ENCODE measurements around the gene MCUB. TPM values are rescaled to one million over a fixed set of nuclear protein-coding genes. Genes with fewer than 3 reads are reported as not detected.

MCUB gene
- total and polyA plus RNA-seq, 12 donors, result 1.7 to 12.6 (median 3.5) TPM

DNA sequence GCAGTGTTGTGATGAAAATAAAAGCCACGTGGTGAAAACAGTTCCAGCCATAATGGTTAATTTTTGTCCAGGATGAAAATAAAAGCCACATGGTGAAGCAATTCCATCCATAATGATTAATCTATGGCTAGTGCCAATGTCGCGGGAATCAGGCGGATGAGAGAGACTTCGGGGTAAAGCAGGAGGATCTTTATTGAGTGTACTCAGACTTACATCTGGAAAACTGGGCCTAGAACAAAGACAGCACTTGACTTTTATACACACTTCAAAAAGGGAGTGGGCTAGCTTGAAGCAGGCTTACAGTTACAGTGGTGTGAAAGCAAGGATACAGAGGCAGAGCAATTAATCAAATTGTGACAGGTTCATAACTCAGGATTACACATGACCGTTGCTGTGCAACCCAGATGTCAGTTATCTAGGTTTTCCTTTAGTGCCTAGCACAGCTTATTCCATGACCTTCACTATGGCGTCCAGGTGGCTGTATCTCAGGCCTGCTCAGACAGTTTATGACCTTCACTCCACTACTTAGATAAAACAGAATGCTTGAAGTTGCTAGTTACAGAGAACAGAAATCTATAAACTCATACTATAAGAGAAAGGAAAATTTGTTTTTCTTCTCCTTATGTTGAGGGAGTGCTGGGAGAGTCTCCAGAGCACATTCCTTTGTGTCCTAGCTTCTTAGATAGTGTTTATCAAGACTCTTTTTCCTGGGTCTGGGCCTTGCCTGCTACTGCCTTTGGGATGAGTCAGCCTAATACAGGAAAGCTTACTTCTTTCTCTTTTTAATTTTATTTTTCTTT, 175.7 kb downstream of the MCUB start:
- DNase-seq (no peak), ATAC-seq (peak in 3 of 8 donors; percentile 48 to 85 (median 58))
- Histone ChIP-seq H3K36me3 (peaks cover 0 to under 1% (median 0%) of the 10 kb centered on the region in 9 donors), H3K27me3 (no peaks in the 10 kb centered on the region), H3K9me3 (no peaks in the 10 kb centered on the region), H3K4me1 (peaks cover 0 to 2% (median 0%) of the 10 kb centered on the region in 9 donors), H3K27ac (no peak overlapping the region), H3K4me3 (no peak overlapping the region)
- TF ChIP-seq, protein P1, sequence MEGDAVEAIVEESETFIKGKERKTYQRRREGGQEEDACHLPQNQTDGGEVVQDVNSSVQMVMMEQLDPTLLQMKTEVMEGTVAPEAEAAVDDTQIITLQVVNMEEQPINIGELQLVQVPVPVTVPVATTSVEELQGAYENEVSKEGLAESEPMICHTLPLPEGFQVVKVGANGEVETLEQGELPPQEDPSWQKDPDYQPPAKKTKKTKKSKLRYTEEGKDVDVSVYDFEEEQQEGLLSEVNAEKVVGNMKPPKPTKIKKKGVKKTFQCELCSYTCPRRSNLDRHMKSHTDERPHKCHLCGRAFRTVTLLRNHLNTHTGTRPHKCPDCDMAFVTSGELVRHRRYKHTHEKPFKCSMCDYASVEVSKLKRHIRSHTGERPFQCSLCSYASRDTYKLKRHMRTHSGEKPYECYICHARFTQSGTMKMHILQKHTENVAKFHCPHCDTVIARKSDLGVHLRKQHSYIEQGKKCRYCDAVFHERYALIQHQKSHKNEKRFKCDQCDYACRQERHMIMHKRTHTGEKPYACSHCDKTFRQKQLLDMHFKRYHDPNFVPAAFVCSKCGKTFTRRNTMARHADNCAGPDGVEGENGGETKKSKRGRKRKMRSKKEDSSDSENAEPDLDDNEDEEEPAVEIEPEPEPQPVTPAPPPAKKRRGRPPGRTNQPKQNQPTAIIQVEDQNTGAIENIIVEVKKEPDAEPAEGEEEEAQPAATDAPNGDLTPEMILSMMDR (IDR thresholded peaks at IDR 0.05), result no peak
- whole genome bisulfite sequencing, 2 donors, result 66 to 71% methylated on average over 7 of the region's 7 CpGs
- intact Hi-C loops (cut with DNase I), result loop anchor here in 1 of 10 donors (10.0 kb wide), 1 partner anchor 301 kb away; the partner anchor contains the start of gene SEC24B

Other genes with a start within 250 kb of the MCUB start
- 10 to 100 TPM; 22.4 to 34.1 (median 29.7) TPM for gene SEC24B, start 126.4 kb upstream of the MCUB start, total RNA-seq
- 1 to 10 TPM; 7.3 to 7.7 TPM for gene SEC24B, start 126.4 kb upstream of the MCUB start, polyA plus RNA-seq
- 10 to 100 TPM in 1 of 10 donors, 1 to 10 TPM in 9; 3.0 to 10.2 (median 6.2) TPM for gene CASP6, start 143.2 kb downstream of the MCUB start, total RNA-seq
- gene CASP6, start 143.2 kb downstream of the MCUB start, polyA plus RNA-seq, result 1 to 10 TPM; 4.7 to 6.7 TPM
- 100 to 1,000 TPM in 1 of 10 donors, 10 to 100 TPM in 9; 39.4 to 100 (median 50.3) TPM for gene PLA2G12A, start 169.8 kb downstream of the MCUB start, total RNA-seq
- 10 to 100 TPM; 14.3 to 33.3 TPM for gene PLA2G12A, start 169.8 kb downstream of the MCUB start, polyA plus RNA-seq
- gene CFI, start 241.8 kb downstream of the MCUB start, total RNA-seq, result 10 to 100 TPM in 4 of 10 donors, 1 to 10 TPM in 6; 5.2 to 16.6 (median 9.8) TPM
- gene CFI, start 241.8 kb downstream of the MCUB start, polyA plus RNA-seq, result 10 to 100 TPM; 11.8 to 12.6 TPM